Measurements from ENCODE around the gene FAM193A.

DNA sequence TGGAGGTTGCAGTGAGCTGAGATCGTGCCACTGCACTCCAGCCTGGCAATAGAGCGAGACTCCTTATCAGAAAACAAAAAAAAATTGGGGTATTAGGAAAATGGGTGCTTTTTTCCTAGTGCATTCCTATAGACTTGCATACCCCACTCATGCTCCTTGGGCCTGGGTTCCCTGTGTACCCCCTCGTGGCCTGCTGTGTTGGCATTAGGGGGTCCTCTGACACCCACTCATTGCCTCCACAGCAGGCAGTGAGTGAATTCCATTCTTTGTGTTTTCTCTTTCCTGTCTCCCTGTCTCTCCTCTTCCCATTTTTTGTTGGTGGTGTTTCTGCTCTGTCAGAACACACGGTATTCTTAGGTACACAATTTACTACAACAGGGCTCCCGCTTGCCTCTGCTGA lies 176.9 kb downstream of the FAM193A start:
- TF ChIP-seq, protein P1, sequence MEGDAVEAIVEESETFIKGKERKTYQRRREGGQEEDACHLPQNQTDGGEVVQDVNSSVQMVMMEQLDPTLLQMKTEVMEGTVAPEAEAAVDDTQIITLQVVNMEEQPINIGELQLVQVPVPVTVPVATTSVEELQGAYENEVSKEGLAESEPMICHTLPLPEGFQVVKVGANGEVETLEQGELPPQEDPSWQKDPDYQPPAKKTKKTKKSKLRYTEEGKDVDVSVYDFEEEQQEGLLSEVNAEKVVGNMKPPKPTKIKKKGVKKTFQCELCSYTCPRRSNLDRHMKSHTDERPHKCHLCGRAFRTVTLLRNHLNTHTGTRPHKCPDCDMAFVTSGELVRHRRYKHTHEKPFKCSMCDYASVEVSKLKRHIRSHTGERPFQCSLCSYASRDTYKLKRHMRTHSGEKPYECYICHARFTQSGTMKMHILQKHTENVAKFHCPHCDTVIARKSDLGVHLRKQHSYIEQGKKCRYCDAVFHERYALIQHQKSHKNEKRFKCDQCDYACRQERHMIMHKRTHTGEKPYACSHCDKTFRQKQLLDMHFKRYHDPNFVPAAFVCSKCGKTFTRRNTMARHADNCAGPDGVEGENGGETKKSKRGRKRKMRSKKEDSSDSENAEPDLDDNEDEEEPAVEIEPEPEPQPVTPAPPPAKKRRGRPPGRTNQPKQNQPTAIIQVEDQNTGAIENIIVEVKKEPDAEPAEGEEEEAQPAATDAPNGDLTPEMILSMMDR (optimal IDR thresholded peaks at IDR 0.05 in 1 of 3, IDR thresholded peaks at IDR 0.05 in 1 of 3, conservative IDR thresholded peaks at IDR 0.05 in 1 of 3; ENCODE audit: extremely low read depth in 1 of 3, insufficient read depth in 2 of 3, low read length in 3 of 3): no peak
- no peak for TF ChIP-seq EZH2 (IDR thresholded peaks at IDR 0.05; ENCODE audit: low read length)
